C4-2B (cell line): Measurements from ENCODE around the gene PRUNE2.

Experiments used
- CTCF ChIP-seq: fragments of 450-650 bp; conservative IDR thresholded peaks from 2 replicates; pipeline ENCODE4 v1.5.1; 2017; ENCODE audit warnings: mild to moderate bottlenecking
- ZFX ChIP-seq: fragments of 450-650 bp; IDR thresholded peaks from 2 replicates; pipeline ENCODE4 v1.6.1; 2017

- no peak for TF ChIP-seq CTCF
- TF ChIP-seq ZFX = no peak
Observed at GRCh38 chr9:76603931-76604570, 301.9 kb downstream of the PRUNE2 start.
